ENCODE results near the gene LCORL. TPM values are rescaled to one million over a fixed set of nuclear protein-coding genes. Genes with fewer than 3 reads are reported as not detected.

LCORL gene
- total and polyA plus RNA-seq, 9 of the 15 experiments (the other 6 are each of a cell fraction or from before 2014, with no cell fraction given), result 3.1 to 24.5 (median 11.1) TPM

- CTCF ChIA-PET (ENCODE audit: low intra/inter-chr PET ratio), result no interaction called here
- H2AFZ ChIP-seq (ENCODE audit: low read depth, low read length), result no peak overlapping the region
- 11% methylated on average over 2 of the region's 2 CpGs for WGBS (ENCODE audit: insufficient coverage, low coverage, missing lambda C conversion rate)
- POLR2A ChIA-PET, result no interaction called here
- no peak overlapping the region for H3K4me3 ChIP-seq
- H3K27ac ChIP-seq (ENCODE audit: extremely low read depth, low read depth, low read length), result no peak overlapping the region
- intact Hi-C loops (cut with micrococcal nuclease), result no loop called here
- DNase-seq (ENCODE audit: extremely low read depth in 1 of 4, low spot score in 3 of 4) (no peak), FAIRE-seq (no peak), ATAC-seq (peak; percentile 53; the same call in 2 of the 3 replicates)
- H3K36me3 ChIP-seq (ENCODE audit: control insufficient read depth, insufficient read depth, low read length), result no peaks in the 10 kb centered on the region
- no peak overlapping the region for H3K9ac ChIP-seq (ENCODE audit: insufficient read depth in 1 of 2, low read depth in 2 of 2, low read length in 2 of 2)
- no peaks in the 10 kb centered on the region for H3K9me1 ChIP-seq (ENCODE audit: control insufficient read depth, insufficient read depth, low read length)
- no TSS peak for BruUV-seq (replicated peaks)
- H3K9me3 ChIP-seq (replicated peaks; ENCODE audit: control insufficient read depth, insufficient read depth, low read depth, low read length), result no peaks in the 10 kb centered on the region
- in situ Hi-C loops (cut with MboI), result no loop called here
- H3K4me2 ChIP-seq (ENCODE audit: insufficient read depth, low read length), result no peak overlapping the region
- H4K20me1 ChIP-seq (replicated peaks; ENCODE audit: control insufficient read depth, insufficient read depth, low read length), result no peaks in the 10 kb centered on the region
- H3K4me1 ChIP-seq (replicated peaks in 1 of 2; ENCODE audit: control insufficient read depth in 2 of 2, insufficient read depth in 2 of 2, low read length in 2 of 2), result no peaks in the 10 kb centered on the region
- no peaks in the 10 kb centered on the region for H3K27me3 ChIP-seq (ENCODE audit: control insufficient read depth in 2 of 2, insufficient read depth in 2 of 2, low read length in 2 of 2)
- H3K79me2 ChIP-seq (ENCODE audit: control insufficient read depth, insufficient read depth, low read length), result no peaks in the 10 kb centered on the region
- TF ChIP-seq ZNF407 (IDR thresholded peaks at IDR 0.05; ENCODE audit: low read depth) (no peak), CEBPG (CRISPR knock-in tag; IDR thresholded peaks at IDR 0.05) (no peak), CEBPG (tag; conservative IDR thresholded peaks at IDR 0.05 in 1 of 2, IDR thresholded peaks at IDR 0.05 in 1 of 2) (peak; percentile 43 to 81; a peak in 3 of 4 replicates), ZBTB8A (IDR thresholded peaks at IDR 0.05; ENCODE audit: partially characterized antibody) (no peak), BCL6 (CRISPR knock-in tag; IDR thresholded peaks at IDR 0.05) (no peak), MCM2 (IDR thresholded peaks at IDR 0.05; ENCODE audit: low read depth) (no peak), ATF3 (IDR thresholded peaks at IDR 0.05) (peak; percentile 43), ATF3 (CRISPR knock-in tag; conservative IDR thresholded peaks at IDR 0.05) (no peak), BACH1 (tag; IDR thresholded peaks at IDR 0.05) (no peak), TRIM28 (IDR thresholded peaks at IDR 0.05) (no peak)
- TF ChIP-seq, protein P1, sequence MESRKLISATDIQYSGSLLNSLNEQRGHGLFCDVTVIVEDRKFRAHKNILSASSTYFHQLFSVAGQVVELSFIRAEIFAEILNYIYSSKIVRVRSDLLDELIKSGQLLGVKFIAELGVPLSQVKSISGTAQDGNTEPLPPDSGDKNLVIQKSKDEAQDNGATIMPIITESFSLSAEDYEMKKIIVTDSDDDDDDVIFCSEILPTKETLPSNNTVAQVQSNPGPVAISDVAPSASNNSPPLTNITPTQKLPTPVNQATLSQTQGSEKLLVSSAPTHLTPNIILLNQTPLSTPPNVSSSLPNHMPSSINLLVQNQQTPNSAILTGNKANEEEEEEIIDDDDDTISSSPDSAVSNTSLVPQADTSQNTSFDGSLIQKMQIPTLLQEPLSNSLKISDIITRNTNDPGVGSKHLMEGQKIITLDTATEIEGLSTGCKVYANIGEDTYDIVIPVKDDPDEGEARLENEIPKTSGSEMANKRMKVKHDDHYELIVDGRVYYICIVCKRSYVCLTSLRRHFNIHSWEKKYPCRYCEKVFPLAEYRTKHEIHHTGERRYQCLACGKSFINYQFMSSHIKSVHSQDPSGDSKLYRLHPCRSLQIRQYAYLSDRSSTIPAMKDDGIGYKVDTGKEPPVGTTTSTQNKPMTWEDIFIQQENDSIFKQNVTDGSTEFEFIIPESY (CRISPR knock-in tag; IDR thresholded peaks at IDR 0.05), result no peak
These were observed 12.5 kb upstream of the LCORL start for GRCh38 chr4:18034099-18034498.

Data from K562 (cell line).